SU-DHL-6 (cell line): Measurements from ENCODE around the gene TENM4.

Experiments used
- H2AFZ ChIP-seq: fragments of 200-600 bp; sonication (generic); 2 replicates; pipeline ENCODE4 v1.6.1; 2014; ENCODE audit warnings: low read depth, mild to moderate bottlenecking, moderate library complexity, mixed read lengths, antibody characterized with exemption, low read length; ENCODE audit not compliant: severe bottlenecking
- H3F3A ChIP-seq: fragments of 200-600 bp; shearing (Covaris generic); 2 replicates; pipeline ENCODE4 v1.6.0; 2016; ENCODE audit warnings: antibody characterized with exemption, mild to moderate bottlenecking; ENCODE audit not compliant: insufficient read depth
- H3K27ac ChIP-seq: fragments of 200-600 bp; sonication (generic); 2 replicates; pipeline ENCODE4 v1.5.1; 2016; ENCODE audit warnings: low read depth, mild to moderate bottlenecking, low read length, moderate library complexity, mixed read lengths
- H3K27me3 ChIP-seq: fragments of 200-600 bp; sonication (generic), shearing (Covaris generic); 2 replicates; pipeline ENCODE4 v1.6.0; 2014; ENCODE audit warnings: mild to moderate bottlenecking, low read length
- H3K36me3 ChIP-seq: fragments of 200-600 bp; sonication (generic); 2 replicates; pipeline ENCODE4 v1.6.1; 2014; ENCODE audit warnings: mild to moderate bottlenecking, low read length, mixed read lengths
- H3K4me2 ChIP-seq: fragments of 300-600, 200-600 bp; shearing (Covaris generic), sonication (generic); 2 replicates; pipeline ENCODE4 v1.6.0; 2014; ENCODE audit warnings: low read length, low read depth, mild to moderate bottlenecking; ENCODE audit not compliant: poor library complexity, severe bottlenecking
- H3K4me3 ChIP-seq: fragments of 200-600 bp; sonication (generic); 2 replicates; pipeline ENCODE4 v1.5.1; 2014; ENCODE audit warnings: antibody characterized with exemption, low read length, mild to moderate bottlenecking, mixed read lengths; ENCODE audit not compliant: insufficient read depth, poor library complexity, severe bottlenecking
- H3K79me2 ChIP-seq: fragments of 200-600 bp; sonication (generic); 2 replicates; pipeline ENCODE4 v1.6.1; 2014; ENCODE audit warnings: mild to moderate bottlenecking, low read length, moderate library complexity; ENCODE audit not compliant: insufficient read depth
- H3K9ac ChIP-seq: fragments of 200-600 bp; sonication (generic); 2 replicates; pipeline ENCODE4 v1.7.0; 2014; ENCODE audit warnings: mild to moderate bottlenecking, low read length
- H3K9me2 ChIP-seq: fragments of 200-600 bp; sonication (generic); replicated peaks from 2 replicates; pipeline ENCODE4 v1.6.1; 2014; ENCODE audit warnings: low read length; ENCODE audit not compliant: insufficient read depth
- H3K9me3 ChIP-seq: fragments of 200-600 bp; sonication (generic); 2 replicates; pipeline ENCODE4 v1.6.1; 2014; ENCODE audit warnings: low read length, mixed read lengths; ENCODE audit not compliant: insufficient read depth
- H4K20me1 ChIP-seq: fragments of 200-600 bp; sonication (generic); 2 replicates; pipeline ENCODE4 v1.6.1; 2014; ENCODE audit warnings: low read depth, mild to moderate bottlenecking, antibody characterized with exemption, low read length, moderate library complexity, mixed read lengths
- EZH2phosphoT487 ChIP-seq: fragments of 200-600 bp; sonication (generic), shearing (Covaris generic); conservative IDR thresholded peaks from 2 replicates; pipeline ENCODE4 v1.6.1; 2018; ENCODE audit warnings: mild to moderate bottlenecking, antibody characterized with exemption, low read length, moderate library complexity, mixed read lengths
- TF ChIP-seq, protein P1 (sequence below): fragments of 200-600 bp; sonication (generic); IDR thresholded peaks from one replicate; pipeline ENCODE4 v1.5.1; 2017; ENCODE audit warnings: antibody characterized with exemption, mild to moderate bottlenecking, low read length, moderate library complexity; ENCODE audit not compliant: insufficient read depth, poor library complexity, severe bottlenecking

The TENM4 gene

DNA sequence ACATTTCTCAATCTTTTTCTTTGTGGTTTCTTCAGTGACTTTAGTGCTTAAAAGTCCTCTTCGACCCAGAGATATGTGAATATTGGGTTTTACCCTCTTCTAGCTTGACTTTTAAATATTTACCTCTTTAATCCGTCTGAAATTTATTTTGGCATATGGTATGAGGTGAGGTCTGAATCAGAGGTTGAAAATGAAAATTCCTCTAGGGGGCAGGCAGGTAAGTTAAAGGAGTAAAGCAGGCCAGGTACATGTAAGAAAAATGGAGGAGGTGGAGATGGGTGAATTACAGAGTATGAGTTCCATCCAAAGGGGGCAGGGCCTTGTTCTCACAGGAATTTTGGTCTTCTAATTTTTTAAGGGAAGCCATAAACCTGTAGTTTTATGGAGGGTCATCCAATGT is 602.4 kb downstream of the TENM4 start:
- no peaks in the 10 kb centered on the region for H4K20me1 ChIP-seq
- H3K9ac ChIP-seq: no peak overlapping the region
- no peaks in the 10 kb centered on the region for H3F3A ChIP-seq
- no peaks in the 10 kb centered on the region for H3K9me2 ChIP-seq
- no peaks in the 10 kb centered on the region for H3K79me2 ChIP-seq
- no peaks in the 10 kb centered on the region for H3K9me3 ChIP-seq
- H3K36me3 ChIP-seq: no peaks in the 10 kb centered on the region
- no peak overlapping the region for H3K4me2 ChIP-seq
- no peak for TF ChIP-seq EZH2phosphoT487
- TF ChIP-seq, protein P1, sequence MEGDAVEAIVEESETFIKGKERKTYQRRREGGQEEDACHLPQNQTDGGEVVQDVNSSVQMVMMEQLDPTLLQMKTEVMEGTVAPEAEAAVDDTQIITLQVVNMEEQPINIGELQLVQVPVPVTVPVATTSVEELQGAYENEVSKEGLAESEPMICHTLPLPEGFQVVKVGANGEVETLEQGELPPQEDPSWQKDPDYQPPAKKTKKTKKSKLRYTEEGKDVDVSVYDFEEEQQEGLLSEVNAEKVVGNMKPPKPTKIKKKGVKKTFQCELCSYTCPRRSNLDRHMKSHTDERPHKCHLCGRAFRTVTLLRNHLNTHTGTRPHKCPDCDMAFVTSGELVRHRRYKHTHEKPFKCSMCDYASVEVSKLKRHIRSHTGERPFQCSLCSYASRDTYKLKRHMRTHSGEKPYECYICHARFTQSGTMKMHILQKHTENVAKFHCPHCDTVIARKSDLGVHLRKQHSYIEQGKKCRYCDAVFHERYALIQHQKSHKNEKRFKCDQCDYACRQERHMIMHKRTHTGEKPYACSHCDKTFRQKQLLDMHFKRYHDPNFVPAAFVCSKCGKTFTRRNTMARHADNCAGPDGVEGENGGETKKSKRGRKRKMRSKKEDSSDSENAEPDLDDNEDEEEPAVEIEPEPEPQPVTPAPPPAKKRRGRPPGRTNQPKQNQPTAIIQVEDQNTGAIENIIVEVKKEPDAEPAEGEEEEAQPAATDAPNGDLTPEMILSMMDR: no peak
- no peaks in the 10 kb centered on the region for H3K27me3 ChIP-seq
- H2AFZ ChIP-seq: no peak overlapping the region
- H3K27ac ChIP-seq: no peak overlapping the region
- no peak overlapping the region for H3K4me3 ChIP-seq

DNA sequence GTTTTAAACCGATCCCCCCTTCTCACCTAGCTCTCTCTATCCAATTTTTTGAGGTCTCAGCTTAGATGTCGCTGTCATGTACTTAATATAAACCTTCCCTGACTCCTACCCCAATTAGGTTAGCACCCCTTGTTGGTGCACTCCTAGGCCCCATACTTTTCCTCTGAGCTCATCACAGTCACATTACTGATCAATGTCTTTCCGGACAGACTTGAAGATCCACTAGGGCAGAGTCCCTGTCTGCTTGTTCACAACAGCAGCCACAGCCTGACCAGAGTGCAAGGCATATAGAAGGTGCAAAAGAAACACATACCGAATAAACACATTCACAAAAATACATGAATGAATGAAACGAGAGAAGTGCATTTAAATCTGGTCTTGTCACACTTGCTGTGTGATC is 605.2 kb downstream of the TENM4 start:
- no peak overlapping the region for H3K4me2 ChIP-seq
- H4K20me1 ChIP-seq: no peaks in the 10 kb centered on the region
- no peak overlapping the region for H2AFZ ChIP-seq
- no peak overlapping the region for H3K9ac ChIP-seq
- TF ChIP-seq EZH2phosphoT487: no peak
- TF ChIP-seq, protein P1: no peak
- no peaks in the 10 kb centered on the region for H3K36me3 ChIP-seq
- no peaks in the 10 kb centered on the region for H3F3A ChIP-seq
- H3K27me3 ChIP-seq: no peaks in the 10 kb centered on the region
- no peak overlapping the region for H3K4me3 ChIP-seq
- H3K27ac ChIP-seq: no peak overlapping the region
- H3K79me2 ChIP-seq: no peaks in the 10 kb centered on the region
- no peaks in the 10 kb centered on the region for H3K9me3 ChIP-seq
- H3K9me2 ChIP-seq: no peaks in the 10 kb centered on the region

DNA sequence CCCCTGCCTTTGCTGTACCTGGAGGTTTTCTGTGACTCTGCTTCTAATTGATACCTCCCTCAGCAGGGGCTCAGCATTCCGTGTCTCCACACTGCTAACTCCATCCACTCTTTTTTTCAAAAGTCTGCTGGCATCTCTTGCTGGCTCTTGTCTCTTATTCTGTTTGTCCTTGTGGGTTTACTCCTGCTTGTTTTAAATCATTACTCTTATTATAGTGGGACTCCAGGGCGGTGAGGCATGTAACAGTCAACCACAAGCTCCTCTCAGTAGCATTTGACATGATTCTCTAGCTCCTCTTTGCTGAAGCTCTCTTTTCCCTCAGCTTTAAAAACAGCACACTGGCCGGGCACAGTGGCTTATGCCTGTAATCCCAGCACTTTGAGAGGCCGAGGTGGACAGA is 605.9 kb downstream of the TENM4 start:
- Histone ChIP-seq H3K9ac (no peak overlapping the region), H3K9me2 (no peaks in the 10 kb centered on the region), H3K36me3 (no peaks in the 10 kb centered on the region), H3K27ac (no peak overlapping the region), H3K27me3 (no peaks in the 10 kb centered on the region), H3K9me3 (no peaks in the 10 kb centered on the region), H4K20me1 (no peaks in the 10 kb centered on the region), H3K4me2 (no peak overlapping the region), H3K79me2 (no peaks in the 10 kb centered on the region), H2AFZ (no peak overlapping the region), H3F3A (no peaks in the 10 kb centered on the region), H3K4me3 (no peak overlapping the region)
- TF ChIP-seq EZH2phosphoT487: no peak
- TF ChIP-seq, protein P1: no peak
